ENCODE data around the gene GALNT9. TPM values are rescaled to one million over a fixed set of nuclear protein-coding genes. Genes with fewer than 3 reads are reported as not detected.

GALNT9 gene
- total and polyA plus RNA-seq, 2 experiments from 2014 or later, result 0.33 to 1.4 TPM

- 39 to 45% methylated on average over 2 of the region's 2 CpGs for WGBS, 2 experiments (ENCODE audit: low coverage in 1 of 2, low lambda C conversion rate in 2 of 2, missing lambda C conversion rate in 2 of 2)
- peaks cover 62% of the 10 kb centered on the region for H3K27me3 ChIP-seq (replicated peaks; ENCODE audit: insufficient read depth)
- in situ Hi-C loops (cut with MboI), result no loop called here
- H3K27ac ChIP-seq, result no peak overlapping the region
- no peak overlapping the region for H3K9ac ChIP-seq
- H3K4me1 ChIP-seq (ENCODE audit: insufficient read depth), result no peaks in the 10 kb centered on the region
- H3K36me3 ChIP-seq (ENCODE audit: low read depth), result no peaks in the 10 kb centered on the region
- DNase-seq, result no peak
- no peak overlapping the region for H3K4me3 ChIP-seq
- no peak overlapping the region for H2AFZ ChIP-seq
- no peaks in the 10 kb centered on the region for H3F3A ChIP-seq (ENCODE audit: insufficient read depth)
- no peaks in the 10 kb centered on the region for H3K9me3 ChIP-seq (ENCODE audit: low read depth)
- H3K79me2 ChIP-seq (ENCODE audit: insufficient read depth), result no peaks in the 10 kb centered on the region
- no peaks in the 10 kb centered on the region for H4K20me1 ChIP-seq (ENCODE audit: insufficient read depth)
- TF ChIP-seq EZH2 (IDR thresholded peaks at IDR 0.05; ENCODE audit: insufficient read depth, poor library complexity, severe bottlenecking) (no peak), EZH2phosphoT487 (IDR thresholded peaks at IDR 0.05; ENCODE audit: insufficient read depth, low read depth) (no peak)
- no peak overlapping the region for H3K4me2 ChIP-seq (ENCODE audit: unreplicated experiment)
- H3K9me2 ChIP-seq (ENCODE audit: insufficient read depth), result no peaks in the 10 kb centered on the region
Observed at GRCh38 chr12:132279930-132280329, 49.5 kb downstream of the GALNT9 start.

- no peaks in the 10 kb centered on the region for H3K9me2 ChIP-seq (ENCODE audit: insufficient read depth)
- no peaks in the 10 kb centered on the region for H3K4me1 ChIP-seq (ENCODE audit: insufficient read depth)
- H4K20me1 ChIP-seq (ENCODE audit: insufficient read depth), result no peaks in the 10 kb centered on the region
- H3K27ac ChIP-seq, result no peak overlapping the region
- no peak for TF ChIP-seq EZH2 (IDR thresholded peaks at IDR 0.05; ENCODE audit: insufficient read depth, poor library complexity, severe bottlenecking)
- TF ChIP-seq EZH2phosphoT487 (IDR thresholded peaks at IDR 0.05; ENCODE audit: insufficient read depth, low read depth), result no peak
- no peak overlapping the region for H2AFZ ChIP-seq
- no peak for DNase-seq
- no peaks in the 10 kb centered on the region for H3K9me3 ChIP-seq (ENCODE audit: low read depth)
- peaks cover 62% of the 10 kb centered on the region for H3K27me3 ChIP-seq (replicated peaks; ENCODE audit: insufficient read depth)
- no peak overlapping the region for H3K4me3 ChIP-seq
- no peak overlapping the region for H3K4me2 ChIP-seq (ENCODE audit: unreplicated experiment)
- 63 to 71% methylated on average over 18 of the region's 18 CpGs for WGBS, 2 experiments (ENCODE audit: low coverage in 1 of 2, low lambda C conversion rate in 2 of 2, missing lambda C conversion rate in 2 of 2)
- H3K9ac ChIP-seq, result no peak overlapping the region
- no peaks in the 10 kb centered on the region for H3K36me3 ChIP-seq (ENCODE audit: low read depth)
- H3K79me2 ChIP-seq (ENCODE audit: insufficient read depth), result no peaks in the 10 kb centered on the region
- in situ Hi-C loops (cut with MboI), result no loop called here
- H3F3A ChIP-seq (ENCODE audit: insufficient read depth), result no peaks in the 10 kb centered on the region
Observed at GRCh38 chr12:132279184-132279889, 50.1 kb downstream of the GALNT9 start.

- H2AFZ ChIP-seq, result no peak overlapping the region
- no peaks in the 10 kb centered on the region for H3K4me1 ChIP-seq (ENCODE audit: insufficient read depth)
- no peak for TF ChIP-seq EZH2phosphoT487 (IDR thresholded peaks at IDR 0.05; ENCODE audit: insufficient read depth, low read depth)
- no peak for TF ChIP-seq EZH2 (IDR thresholded peaks at IDR 0.05; ENCODE audit: insufficient read depth, poor library complexity, severe bottlenecking)
- H3F3A ChIP-seq (ENCODE audit: insufficient read depth), result no peaks in the 10 kb centered on the region
- no peaks in the 10 kb centered on the region for H3K9me3 ChIP-seq (ENCODE audit: low read depth)
- DNase-seq, result no peak
- in situ Hi-C loops (cut with MboI), result no loop called here
- no peaks in the 10 kb centered on the region for H3K79me2 ChIP-seq (ENCODE audit: insufficient read depth)
- no peaks in the 10 kb centered on the region for H3K36me3 ChIP-seq (ENCODE audit: low read depth)
- H4K20me1 ChIP-seq (ENCODE audit: insufficient read depth), result no peaks in the 10 kb centered on the region
- no peak overlapping the region for H3K4me2 ChIP-seq (ENCODE audit: unreplicated experiment)
- no peak overlapping the region for H3K27ac ChIP-seq
- no peak overlapping the region for H3K9ac ChIP-seq
- peaks cover 65% of the 10 kb centered on the region for H3K27me3 ChIP-seq (replicated peaks; ENCODE audit: insufficient read depth)
- no peak overlapping the region for H3K4me3 ChIP-seq
- WGBS, 2 experiments (ENCODE audit: low coverage in 1 of 2, low lambda C conversion rate in 2 of 2, missing lambda C conversion rate in 2 of 2), result 64 to 69% methylated on average over 37 of the region's 38 CpGs
- no peaks in the 10 kb centered on the region for H3K9me2 ChIP-seq (ENCODE audit: insufficient read depth)
Observed at GRCh38 chr12:132278401-132279183, 50.8 kb downstream of the GALNT9 start.

GRCh38 chr12:132277949-132278348 lies 51.4 kb downstream of the GALNT9 start:
- DNase-seq, result no peak
- Histone ChIP-seq H3K9me2 (ENCODE audit: insufficient read depth) (no peaks in the 10 kb centered on the region), H3K4me2 (ENCODE audit: unreplicated experiment) (no peak overlapping the region), H3K79me2 (ENCODE audit: insufficient read depth) (no peaks in the 10 kb centered on the region), H3K9ac (no peak overlapping the region), H3K36me3 (ENCODE audit: low read depth) (no peaks in the 10 kb centered on the region), H3K4me1 (ENCODE audit: insufficient read depth) (no peaks in the 10 kb centered on the region), H3K9me3 (ENCODE audit: low read depth) (no peaks in the 10 kb centered on the region), H3K4me3 (no peak overlapping the region), H3K27me3 (replicated peaks; ENCODE audit: insufficient read depth) (peaks cover 63% of the 10 kb centered on the region), H4K20me1 (ENCODE audit: insufficient read depth) (no peaks in the 10 kb centered on the region), H3F3A (ENCODE audit: insufficient read depth) (no peaks in the 10 kb centered on the region), H3K27ac (no peak overlapping the region), H2AFZ (no peak overlapping the region)
- 33 to 39% methylated on average over 10 to 12 of the region's 12 CpGs for WGBS, 2 experiments (ENCODE audit: low coverage in 1 of 2, low lambda C conversion rate in 2 of 2, missing lambda C conversion rate in 2 of 2)
- TF ChIP-seq EZH2 (IDR thresholded peaks at IDR 0.05; ENCODE audit: insufficient read depth, poor library complexity, severe bottlenecking) (no peak), EZH2phosphoT487 (IDR thresholded peaks at IDR 0.05; ENCODE audit: insufficient read depth, low read depth) (no peak)
- in situ Hi-C loops (cut with MboI), result no loop called here
